ENCODE measurements around the gene STAT6.

- TF ChIP-seq CTCF (IDR thresholded peaks at IDR 0.05; ENCODE audit: low read depth, low read length, poor library complexity, severe bottlenecking) (no peak), EZH2phosphoT487 (IDR thresholded peaks at IDR 0.05; ENCODE audit: borderline replicate concordance, low read length) (no peak)
These were observed 54.0 kb downstream of the STAT6 start for GRCh38 chr12:57057067-57057751.

Data from DOHH2 (cell line).